T-helper 1 cell (primary cell): ENCODE measurements around the gene DNAJA2.
A peak's percentile ranks its signal among the peaks of the same experiment; 100 is the strongest.
"Not testable (repeated sequence)": the region's sequence is repeated elsewhere in the genome, so short reads cannot be mapped to it uniquely, and the experiment has no call there.

ENCODE experiments used
- DNase-seq, 5 donors: peaks; one replicate each; pipeline ENCODE4 v3.0.0-alpha.2; 2012 to 2020
- total RNA-seq, 4 donors: gene quantifications; one replicate each; lab custom pipeline; 2026; lab: John Stamatoyannopoulos, UW

DNAJA2 gene
- 119 to 164 (median 135) reads per million in 4 donors for total RNA-seq

GRCh38 chr16:46973207-46973995 is at the start of gene DNAJA2:
Gene DNAJA2, minus strand, starts transcription at chr16:46973674. Its CDS starts 102 bp downstream, at chr16:46973572.
- peak; percentile 83 to 91 (median 89) for DNase-seq

- DNase-seq: no peak
Observed at GRCh38 chr16:47019568-47019967, 46.1 kb upstream of the DNAJA2 start.

GRCh38 chr16:47018223-47018891 is 44.9 kb upstream of the DNAJA2 start:
- DNase-seq: peak in 3 of 5 donors; percentile 17 to 74 (median 22)

GRCh38 chr16:47017636-47018035 is 44.2 kb upstream of the DNAJA2 start:
- no peak for DNase-seq

GRCh38 chr16:47016700-47017133 is 43.2 kb upstream of the DNAJA2 start:
- DNase-seq: peak in 1 of 5 donors; percentile 46

GRCh38 chr16:47013910-47014309 is 40.4 kb upstream of the DNAJA2 start:
- DNase-seq: no peak

GRCh38 chr16:47013172-47013571 is 39.7 kb upstream of the DNAJA2 start:
- no peak for DNase-seq

GRCh38 chr16:47010812-47011211 is 37.3 kb upstream of the DNAJA2 start:
- not testable (repeated sequence) for DNase-seq

- no peak for DNase-seq
Observed at GRCh38 chr16:47008612-47009011, 35.1 kb upstream of the DNAJA2 start.

- no peak for DNase-seq
Observed at GRCh38 chr16:47008174-47008573, 34.7 kb upstream of the DNAJA2 start.

- no peak for DNase-seq
Observed at GRCh38 chr16:47004652-47005051, 31.2 kb upstream of the DNAJA2 start.

GRCh38 chr16:47000066-47000465 is 26.6 kb upstream of the DNAJA2 start:
- DNase-seq: not testable (repeated sequence)

- no peak for DNase-seq
Observed at GRCh38 chr16:46997844-46998243, 24.4 kb upstream of the DNAJA2 start.

- no peak for DNase-seq
Observed at GRCh38 chr16:46996952-46997458, 23.5 kb upstream of the DNAJA2 start.

GRCh38 chr16:46996391-46996790 is 22.9 kb upstream of the DNAJA2 start:
- no peak for DNase-seq

- no peak for DNase-seq
Observed at GRCh38 chr16:46991729-46992704, 18.5 kb upstream of the DNAJA2 start.

- DNase-seq: no peak
Observed at GRCh38 chr16:46986896-46987295, 13.4 kb upstream of the DNAJA2 start.

GRCh38 chr16:46986438-46986837 is 13.0 kb upstream of the DNAJA2 start:
- no peak for DNase-seq

- DNase-seq: no peak
Observed at GRCh38 chr16:46982335-46982734, 8.9 kb upstream of the DNAJA2 start.

GRCh38 chr16:46980926-46981325 is 7.5 kb upstream of the DNAJA2 start:
- no peak for DNase-seq

- DNase-seq: peak in 1 of 5 donors; percentile 19
Observed at GRCh38 chr16:46976550-46976949, 3.1 kb upstream of the DNAJA2 start.

- DNase-seq: no peak
Observed at GRCh38 chr16:46975908-46976470, 2.5 kb upstream of the DNAJA2 start.
